ENCODE data around the gene GSTO1.
A peak's percentile ranks its signal among the peaks of the same experiment; 100 is the strongest.
"Not testable (repeated sequence)": the region's sequence is repeated elsewhere in the genome, so short reads cannot be mapped to it uniquely, and the experiment has no call there.

Gene GSTO1

DNA sequence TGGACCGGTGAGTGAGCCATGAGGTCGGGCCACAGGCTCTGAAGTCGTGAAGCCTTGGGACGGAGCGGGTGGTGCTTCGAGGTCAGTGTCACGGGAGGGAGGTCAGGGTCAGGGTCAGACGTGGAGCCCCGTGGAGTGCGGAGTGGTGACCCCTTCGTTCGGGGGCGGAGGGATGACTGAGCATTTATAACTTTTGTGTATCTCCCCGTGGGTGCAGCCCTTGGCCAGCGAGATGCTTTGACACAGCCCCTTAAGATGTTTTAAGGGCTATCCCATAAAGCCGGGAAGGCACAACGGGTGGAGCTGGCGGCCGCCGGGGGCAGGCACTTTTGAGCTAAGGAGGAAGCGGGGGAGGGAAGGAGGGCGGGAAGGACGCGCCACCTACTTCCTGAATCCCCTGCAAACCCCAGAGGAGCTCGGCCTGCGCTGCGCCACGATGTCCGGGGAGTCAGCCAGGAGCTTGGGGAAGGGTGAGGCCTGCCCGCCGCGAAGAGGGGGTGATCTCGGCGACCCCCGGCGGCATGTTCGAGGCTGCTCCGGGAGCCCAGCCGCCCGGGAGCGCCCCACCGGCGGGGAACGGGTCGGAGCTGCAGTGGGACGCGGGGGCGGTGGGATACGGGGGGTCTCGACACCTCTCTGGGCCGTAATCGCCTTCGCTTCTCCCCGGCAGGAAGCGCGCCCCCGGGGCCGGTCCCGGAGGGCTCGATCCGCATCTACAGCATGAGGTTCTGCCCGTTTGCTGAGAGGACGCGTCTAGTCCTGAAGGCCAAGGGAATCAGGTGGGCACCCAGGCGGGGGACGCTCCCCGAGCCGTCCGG lies at the start of gene GSTO1:
GSTO1 (plus strand) TSS at position 400 of the 818 bp plus-strand sequence; CDS start at position 437, 37 bp downstream.
- DNase-seq (ENCODE audit: low spot score), result peak; percentile 87

- DNase-seq (ENCODE audit: low spot score), result no peak
Measured at GRCh38 chr10:104208730-104209129, 46.0 kb upstream of the GSTO1 start.

DNA sequence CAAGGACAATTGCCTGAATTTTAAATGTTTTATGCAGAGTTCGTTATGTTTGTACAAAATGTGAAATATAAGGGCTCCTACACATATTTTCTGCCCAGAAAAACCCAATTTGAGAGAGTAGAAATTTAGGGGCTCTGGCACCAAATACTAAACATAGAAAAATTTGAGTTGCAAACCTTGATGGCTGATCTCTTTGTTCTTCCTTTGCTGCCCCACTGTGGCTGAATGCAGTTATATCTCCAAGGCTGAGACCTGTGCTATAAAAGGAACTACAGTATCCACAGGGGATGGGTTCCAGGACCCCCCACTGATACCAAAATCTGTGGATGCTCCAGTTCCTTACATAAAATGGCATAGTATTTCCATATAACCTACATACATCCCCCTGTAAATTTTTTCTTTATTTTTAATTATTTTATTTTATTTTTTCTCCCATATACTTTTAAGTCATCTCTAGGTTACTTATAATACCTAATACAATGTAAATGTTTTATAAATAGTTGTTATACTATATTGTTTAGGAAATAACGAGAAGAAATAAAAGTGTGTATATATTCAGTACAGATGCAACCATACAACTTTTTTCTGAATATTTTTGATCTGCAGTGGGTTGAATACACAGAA lies 45.0 kb upstream of the GSTO1 start:
- DNase-seq (ENCODE audit: low spot score), result peak; percentile 59

DNA sequence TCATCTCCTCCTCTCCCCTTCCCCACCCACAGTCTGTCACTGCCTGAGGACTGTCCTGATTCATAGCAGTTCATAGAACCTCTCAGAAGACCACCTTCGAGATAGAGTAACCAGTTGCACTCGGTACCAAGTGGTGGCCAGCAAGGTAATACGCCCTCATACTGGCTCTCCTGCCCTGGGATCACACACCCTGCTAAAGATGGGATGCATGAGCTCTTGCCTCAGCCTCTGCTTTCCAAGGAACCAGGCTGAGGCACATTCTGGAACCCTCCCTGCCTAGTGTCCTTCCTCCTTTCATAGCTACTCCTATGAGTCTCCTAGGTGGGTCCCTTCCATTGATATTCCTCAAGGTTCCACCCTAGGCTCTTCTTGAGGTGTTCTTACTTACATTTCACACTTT lies 38.1 kb upstream of the GSTO1 start:
- no peak for DNase-seq (ENCODE audit: low spot score)

GRCh38 chr10:104218751-104219150 lies 35.9 kb upstream of the GSTO1 start:
- no peak for DNase-seq (ENCODE audit: low spot score)

- DNase-seq (ENCODE audit: low spot score), result no peak
Measured at GRCh38 chr10:104220522-104220921, 34.2 kb upstream of the GSTO1 start.

- DNase-seq (ENCODE audit: low spot score), result no peak
Measured at GRCh38 chr10:104223304-104223703, 31.4 kb upstream of the GSTO1 start.

DNA sequence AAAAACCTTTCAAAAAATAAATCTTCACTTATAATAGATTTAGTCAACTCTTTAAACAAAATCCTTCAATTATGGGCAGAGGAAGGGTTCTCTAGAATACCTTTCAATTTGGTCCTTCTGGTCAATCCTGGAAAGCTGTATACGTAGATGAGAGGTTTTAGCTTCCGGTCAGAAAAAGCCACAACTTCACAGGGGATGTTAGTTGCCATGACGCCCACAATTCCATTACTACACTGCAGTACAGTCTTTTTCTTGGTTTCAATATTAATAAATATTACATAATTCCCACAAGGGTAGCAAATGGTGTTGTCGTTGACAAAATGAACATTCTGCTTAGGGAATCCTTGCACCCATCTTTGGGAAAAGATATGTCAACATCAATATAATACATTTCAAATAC lies 24.2 kb upstream of the GSTO1 start:
- DNase-seq (ENCODE audit: low spot score), result no peak

DNA sequence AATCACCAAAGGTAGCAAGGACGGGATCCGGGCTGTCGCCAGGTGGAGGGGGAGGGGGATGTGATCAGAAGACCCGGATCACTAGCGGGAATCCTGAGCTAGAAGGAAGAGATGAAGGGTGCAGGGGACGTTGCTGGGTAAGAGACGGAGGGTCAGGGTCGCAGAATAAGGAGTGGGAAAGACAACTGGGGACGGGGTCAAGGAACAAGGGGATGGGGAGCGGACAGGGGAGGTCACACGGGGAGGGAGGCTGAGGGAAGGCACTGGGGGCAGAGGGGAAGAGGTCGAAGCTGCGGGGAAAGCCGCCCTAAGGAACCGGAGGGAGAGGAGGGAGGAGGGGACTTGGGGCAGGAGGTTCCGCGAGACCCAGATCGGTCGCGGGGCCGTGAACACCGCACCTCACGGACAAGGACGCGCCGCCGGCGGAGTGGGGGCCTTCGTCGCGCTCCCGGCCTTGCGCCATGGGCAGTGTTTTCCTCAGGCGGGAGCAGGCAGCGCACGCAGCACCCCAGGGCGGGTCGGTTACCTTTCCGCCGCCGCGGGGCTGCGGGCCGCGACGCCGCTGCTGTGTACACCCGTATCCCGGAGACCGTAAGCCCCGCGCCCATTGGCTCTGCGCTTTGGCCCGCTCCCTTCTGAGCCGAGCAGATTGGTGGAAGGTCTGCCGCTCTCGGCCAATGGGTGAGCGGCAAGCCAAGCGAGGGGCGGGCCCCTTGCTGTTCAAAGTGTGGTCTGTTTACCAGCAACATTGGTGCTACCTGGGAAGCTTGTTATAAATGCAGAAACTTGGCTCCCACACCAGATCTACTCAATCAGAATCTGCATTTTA lies 22.7 kb upstream of the GSTO1 start, which contains the start of gene CFAP43:
CFAP43 (minus strand) TSS at position 581 of the 829 bp plus-strand sequence; CDS start at position 463, 118 bp downstream.
- DNase-seq (ENCODE audit: low spot score), result peak; percentile 100

- no peak for DNase-seq (ENCODE audit: low spot score)
Measured at GRCh38 chr10:104232613-104233102, 22.0 kb upstream of the GSTO1 start.

DNA sequence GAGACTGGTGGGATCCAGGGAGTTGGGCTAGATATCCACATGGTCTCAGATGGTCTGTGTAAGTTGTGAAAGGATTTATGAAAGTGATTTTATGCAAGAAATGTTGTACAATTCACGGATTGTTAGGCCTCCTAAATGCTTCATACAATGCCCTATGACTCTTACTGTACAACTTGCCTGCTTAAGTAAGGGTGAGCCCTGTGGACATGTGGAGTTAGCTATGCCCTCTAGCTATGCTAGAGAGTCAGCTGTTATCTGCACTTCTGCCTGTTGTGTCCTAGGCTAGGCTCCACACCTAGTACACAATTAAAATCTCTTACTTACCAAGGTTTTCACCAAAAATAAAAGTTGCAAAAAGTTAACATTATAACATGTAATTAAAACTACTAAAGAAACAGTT lies 20.9 kb upstream of the GSTO1 start:
- DNase-seq (ENCODE audit: low spot score), result no peak

DNA sequence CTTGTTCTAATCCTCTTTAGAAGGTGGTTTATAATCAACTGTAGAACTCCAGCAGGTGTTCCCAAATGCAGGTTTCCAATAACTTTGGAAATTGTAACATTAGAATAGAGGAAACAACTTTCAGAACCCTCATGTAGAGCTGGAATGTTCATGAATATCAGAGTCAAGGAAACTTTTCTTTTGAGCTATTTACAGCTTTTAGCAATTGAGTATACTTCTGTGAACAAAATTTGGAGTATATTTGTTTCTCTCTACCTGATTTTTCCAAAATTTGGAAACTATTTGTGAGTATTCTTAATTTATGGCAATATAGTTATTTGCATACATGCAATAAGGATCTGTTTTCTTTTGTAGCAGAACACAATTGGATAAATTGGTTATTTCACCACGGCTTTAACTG lies 19.8 kb upstream of the GSTO1 start:
- DNase-seq (ENCODE audit: low spot score), result no peak

- DNase-seq (ENCODE audit: low spot score), result no peak
Measured at GRCh38 chr10:104235801-104236200, 18.9 kb upstream of the GSTO1 start.

DNA sequence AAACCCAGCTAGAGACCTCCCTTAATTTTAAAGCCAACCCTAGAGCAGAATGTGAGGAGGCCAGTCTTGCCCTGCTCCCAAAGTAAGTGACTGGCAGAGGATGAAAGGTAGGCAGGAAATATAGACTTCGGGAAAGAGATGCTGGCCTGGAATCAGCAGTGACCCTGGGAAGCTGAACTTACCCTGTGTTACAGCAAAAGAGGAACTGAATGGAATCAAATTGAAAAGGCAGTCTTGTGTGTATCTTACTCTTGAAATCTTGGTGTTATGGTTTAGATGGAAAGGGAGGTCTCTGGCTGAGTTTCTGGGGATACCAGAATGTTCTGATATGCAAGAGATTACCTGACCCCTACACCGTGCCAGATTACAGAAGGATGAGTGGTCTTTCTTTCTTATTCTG lies 14.6 kb upstream of the GSTO1 start:
- no peak for DNase-seq (ENCODE audit: low spot score)

GRCh38 chr10:104242545-104242944 lies 12.1 kb upstream of the GSTO1 start:
- no peak for DNase-seq (ENCODE audit: low spot score)

GRCh38 chr10:104243009-104243408 lies 11.7 kb upstream of the GSTO1 start:
- DNase-seq (ENCODE audit: low spot score), result not testable (repeated sequence)

DNA sequence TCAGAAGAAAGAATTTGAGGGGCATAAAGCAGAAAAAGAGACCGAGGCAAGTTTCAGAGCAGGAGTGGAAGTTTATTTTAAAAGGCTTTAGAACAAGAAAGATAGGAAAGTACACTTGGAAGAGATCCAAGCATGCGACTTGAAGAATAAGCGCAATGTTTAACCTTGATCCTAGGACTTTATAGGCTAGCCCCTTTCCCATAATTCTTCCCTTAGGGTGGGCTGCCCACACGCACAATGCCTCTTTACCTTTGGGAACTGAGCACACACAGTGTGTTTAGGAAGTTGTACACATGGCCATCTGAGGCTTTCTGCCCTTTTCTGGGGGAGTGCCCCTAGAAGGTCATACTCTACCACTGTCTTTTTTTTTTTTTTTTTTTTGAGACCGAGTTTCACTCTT lies 11.2 kb upstream of the GSTO1 start:
- no peak for DNase-seq (ENCODE audit: low spot score)

- DNase-seq (ENCODE audit: low spot score), result no peak
Measured at GRCh38 chr10:104245066-104245632, 9.5 kb upstream of the GSTO1 start.

DNA sequence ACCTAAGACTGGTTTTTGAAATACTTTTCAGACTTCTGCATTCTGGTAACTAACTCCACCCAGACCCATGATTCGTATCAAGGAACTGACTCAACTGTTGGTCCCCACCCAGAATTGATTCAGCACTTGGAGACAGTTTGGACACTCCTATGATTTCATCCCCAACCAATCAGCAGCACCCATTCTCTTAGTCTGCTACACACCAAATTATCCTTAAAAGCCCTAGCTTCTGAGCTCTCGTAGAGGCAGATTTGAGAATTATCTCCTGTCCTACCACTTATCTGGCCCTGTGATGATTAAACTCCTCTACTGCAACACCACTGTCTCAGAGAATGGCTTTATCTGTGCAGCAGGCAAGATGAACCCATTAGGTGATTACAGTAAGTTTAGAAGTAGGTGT lies 7.7 kb upstream of the GSTO1 start:
- DNase-seq (ENCODE audit: low spot score), result peak; percentile 61

- no peak for DNase-seq (ENCODE audit: low spot score)
Measured at GRCh38 chr10:104247513-104248146, 7.1 kb upstream of the GSTO1 start.

DNA sequence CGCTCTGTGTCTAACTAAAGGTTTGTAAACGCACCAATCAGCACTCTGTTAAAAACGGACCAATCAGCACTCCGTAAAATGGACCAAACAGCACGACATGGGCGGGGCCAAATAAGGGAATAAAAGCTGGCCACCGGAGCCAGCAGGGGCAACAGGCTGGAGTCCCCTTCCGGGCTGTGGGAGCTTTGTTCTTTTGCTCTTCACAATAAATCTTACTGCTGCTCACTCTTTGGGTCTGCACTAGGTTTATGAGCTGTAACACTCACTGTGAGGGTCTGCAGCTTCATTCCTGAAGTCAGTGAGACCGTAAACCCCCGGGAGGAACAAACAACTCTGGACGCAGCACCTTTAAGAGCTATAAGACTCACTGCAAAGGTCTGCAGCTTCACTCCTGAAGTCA lies 5.8 kb upstream of the GSTO1 start:
- not testable (repeated sequence) for DNase-seq (ENCODE audit: low spot score)

DNA sequence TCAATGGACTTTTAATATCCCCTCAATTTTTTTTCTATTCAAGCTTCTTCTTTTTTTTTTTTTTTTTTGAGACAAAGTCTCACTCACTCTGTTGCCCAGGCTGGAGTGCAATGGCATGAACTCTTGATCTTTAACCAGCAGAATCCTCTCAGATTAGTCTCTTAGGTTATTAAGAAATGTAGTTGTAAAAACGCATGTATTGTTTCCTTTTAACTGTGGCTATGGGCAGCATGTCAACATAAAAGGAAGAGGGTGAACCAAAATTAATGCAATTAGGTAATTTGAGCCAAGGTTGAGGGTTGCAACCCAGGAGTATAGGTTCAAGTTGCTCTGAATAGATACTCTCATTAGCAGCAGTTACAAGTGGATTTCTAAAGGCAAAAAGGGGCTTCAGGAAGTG lies 4.3 kb upstream of the GSTO1 start:
- no peak for DNase-seq (ENCODE audit: low spot score)
